Islet precursor cell (in vitro differentiated cells): Measurements from ENCODE around the gene GLYAT.

Source experiments
- DNase-seq: peaks from one replicate; pipeline ENCODE4 v3.0.0-alpha.2; 2018

GLYAT gene

DNA sequence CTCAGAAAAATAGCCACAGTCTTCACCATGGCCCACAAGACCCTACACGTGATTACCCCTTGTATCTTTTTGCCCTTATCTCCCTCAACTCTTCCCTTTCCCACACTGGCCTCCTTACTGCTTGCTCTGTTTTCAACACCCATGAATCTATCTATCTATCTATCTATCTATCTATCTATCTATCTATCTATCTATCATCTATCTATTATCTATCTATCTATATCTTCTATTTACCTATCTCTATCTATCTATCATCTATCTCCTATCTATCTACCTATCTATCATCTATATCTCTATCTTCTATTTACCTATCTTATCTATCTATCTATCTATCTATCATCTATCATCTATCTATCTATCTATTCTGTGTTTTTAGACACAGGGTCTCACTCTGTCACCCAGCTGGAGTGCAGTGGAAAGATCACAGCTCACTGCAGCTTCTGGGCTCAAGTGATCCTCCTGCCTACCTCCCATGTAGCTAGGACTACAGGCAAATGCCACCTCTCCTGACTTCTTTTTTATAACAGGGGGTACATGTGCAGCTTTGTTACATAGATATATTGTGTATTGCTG, 55.1 kb downstream of the GLYAT start:
- DNase-seq: no peak

DNA sequence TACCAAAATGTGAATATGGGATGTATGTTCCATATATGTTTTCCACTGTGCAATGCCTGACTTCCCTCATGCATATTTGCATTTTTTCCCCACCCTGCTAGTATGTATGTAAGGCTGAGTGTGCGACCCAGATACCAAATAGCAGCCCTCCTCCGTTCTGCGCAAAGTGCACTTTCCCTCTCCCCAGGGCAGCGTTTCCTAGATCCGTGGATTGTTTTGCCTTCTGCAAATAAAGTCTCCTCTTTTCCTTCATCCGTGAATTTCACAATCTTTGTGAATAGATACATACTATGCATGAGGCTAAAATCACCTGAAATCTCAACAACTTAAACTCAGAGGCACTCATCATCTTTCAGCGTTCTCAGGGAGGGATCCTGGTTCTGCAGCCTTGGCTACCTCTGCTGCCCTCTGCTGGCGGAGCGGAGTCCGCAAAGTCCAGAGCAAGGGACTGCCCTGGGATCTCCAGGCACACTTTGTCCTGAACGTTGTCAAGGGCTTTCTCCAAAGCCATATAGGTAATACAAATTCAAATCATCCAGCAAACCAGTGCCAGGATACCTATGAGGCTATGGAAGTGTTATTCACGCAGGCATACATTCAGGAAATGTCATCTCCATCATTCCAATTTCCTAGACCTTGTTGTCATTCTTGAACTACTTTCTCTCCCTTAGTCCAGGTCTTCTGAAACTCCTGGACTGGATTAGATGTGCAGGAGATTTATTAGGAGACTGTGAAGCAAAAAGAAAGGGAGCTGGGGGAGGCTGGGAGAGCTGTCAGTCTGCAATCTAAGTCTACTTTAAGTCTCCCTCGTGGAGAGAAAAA, 56.2 kb downstream of the GLYAT start:
- DNase-seq: peak; percentile 78

DNA sequence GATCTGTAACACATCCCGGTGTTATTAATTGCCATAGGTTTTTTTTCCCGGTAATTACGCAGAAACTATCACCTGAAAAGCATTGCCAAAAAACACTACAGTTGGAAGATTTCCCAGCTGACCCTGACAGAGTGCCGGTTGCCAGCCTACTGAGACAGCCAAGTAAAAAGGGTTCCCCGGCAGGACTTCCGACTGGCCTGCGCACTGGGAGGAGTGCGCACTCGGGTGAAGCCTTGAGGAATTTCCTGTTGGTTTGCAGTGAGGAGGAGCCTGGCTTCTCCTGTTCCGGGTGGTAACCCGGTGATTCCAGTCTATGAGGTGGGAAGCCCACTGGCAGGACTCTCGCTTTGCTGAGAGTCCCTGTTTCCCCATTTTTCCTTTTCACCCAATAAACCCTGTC, 57.1 kb downstream of the GLYAT start:
- no peak for DNase-seq

DNA sequence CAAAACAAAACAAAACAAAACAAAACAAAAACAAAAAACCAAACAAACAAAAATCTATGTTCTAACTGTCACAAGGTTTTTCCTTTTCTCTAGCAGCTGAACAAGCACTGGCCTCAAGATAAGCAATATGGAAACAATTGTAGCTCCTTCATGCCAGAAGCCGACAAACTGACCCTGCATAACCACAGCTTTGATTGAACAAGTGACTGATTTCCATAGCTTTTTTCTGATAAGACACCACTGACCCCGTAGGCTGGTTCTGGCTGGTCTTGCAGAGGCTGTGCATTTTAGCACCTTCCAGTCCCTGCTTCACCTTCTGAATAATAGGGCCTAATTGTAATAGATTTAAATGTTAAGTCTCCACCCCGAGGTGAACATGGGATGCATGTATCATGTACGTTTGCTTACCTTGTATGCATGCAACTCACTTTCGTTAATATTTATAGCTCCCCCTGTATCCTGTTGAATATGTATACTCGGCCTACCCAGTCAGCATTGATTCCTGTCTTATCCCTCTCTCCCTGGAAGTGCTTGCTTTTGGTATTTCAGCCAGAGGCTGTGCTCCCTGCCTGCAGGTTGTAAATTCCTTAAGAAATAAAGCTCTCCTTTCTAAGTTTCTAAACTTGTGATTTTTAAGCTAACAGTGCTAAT, 59.6 kb downstream of the GLYAT start:
- no peak for DNase-seq

DNA sequence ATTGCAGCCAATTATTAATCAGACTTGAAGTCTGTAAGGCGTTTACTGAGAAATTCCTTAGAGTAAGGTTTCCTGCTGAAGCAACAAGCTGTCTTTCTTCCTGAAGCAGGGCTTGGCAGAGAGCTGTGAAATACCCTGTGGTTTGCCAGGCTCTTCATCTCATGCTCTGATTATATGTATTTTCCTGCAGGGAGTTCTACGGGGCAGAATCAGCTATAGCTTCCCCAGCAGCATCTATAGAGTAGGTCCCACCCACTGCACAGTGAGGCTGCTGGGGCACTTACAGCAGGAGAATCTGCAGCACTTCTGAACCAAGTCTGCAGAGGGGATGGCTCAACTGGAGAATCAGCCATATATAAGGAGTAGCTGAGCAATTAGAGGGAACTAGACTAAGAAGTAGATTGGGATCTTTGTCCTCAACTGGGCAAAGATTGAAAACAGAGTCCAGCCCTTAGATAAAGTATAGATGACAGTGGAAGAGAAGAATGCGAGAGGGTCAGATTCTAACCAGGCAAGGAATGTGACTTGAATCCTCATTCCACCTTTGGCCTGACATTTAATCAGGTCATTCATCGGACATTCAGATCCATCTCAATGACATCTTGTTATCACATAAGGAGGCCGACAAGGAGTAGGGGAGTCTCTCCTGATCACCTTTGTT, 71.7 kb downstream of the GLYAT start:
- DNase-seq: no peak

DNA sequence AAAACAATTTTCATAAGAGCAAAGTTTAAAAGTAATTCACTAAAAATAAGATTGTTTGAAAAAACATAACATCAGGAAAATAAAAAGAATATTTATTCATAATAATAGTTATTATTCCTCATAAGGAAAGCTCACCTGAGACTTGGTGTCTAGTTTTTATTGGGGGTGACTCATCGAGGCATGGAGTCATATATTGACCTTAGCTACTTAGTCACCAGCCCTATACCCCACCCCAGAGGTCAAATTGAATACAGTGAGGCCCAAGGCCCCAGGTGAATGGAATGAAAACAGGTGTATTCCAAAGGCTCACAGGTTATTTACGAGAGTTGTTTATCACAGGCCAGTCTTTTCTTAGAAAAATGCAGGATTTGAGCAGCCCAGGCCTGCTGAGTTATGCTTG, 72.3 kb downstream of the GLYAT start:
- no peak for DNase-seq
